Natural killer cell (primary cell): ENCODE results near the gene TNFAIP8L2. TPM values are rescaled to one million over a fixed set of nuclear protein-coding genes. Genes with fewer than 3 reads are reported as not detected.

Source experiments
- ATAC-seq, 3 donors: fragments of 150-1000 bp in 2 of 3; fragments of 200-7000 bp in 1 of 3; cut with Tn5 transposase; 1 replicate in 1 of 3; 2 replicates in 2 of 3; pipeline ENCODE4 v1.10.0; 2021; ENCODE audit warnings: mild to moderate bottlenecking in 2 of 3, moderate library complexity in 2 of 3
- DNase-seq, 2 donors: peaks; one replicate each; pipeline versions ENCODE4 v3.0.0 to v3.0.0-alpha.2; 2013 to 2021; ENCODE audit warnings: mixed read lengths in 1 of 2
- H3K27ac ChIP-seq: one replicate; pipeline ENCODE4 v1.5.1; 2013; ENCODE audit warnings: mild to moderate bottlenecking, low read length
- H3K27me3 ChIP-seq: one replicate; pipeline ENCODE4 v1.6.1; 2013; ENCODE audit warnings: low read length; ENCODE audit not compliant: control insufficient read depth, insufficient read depth
- H3K36me3 ChIP-seq: one replicate; pipeline ENCODE4 v1.6.1; 2013; ENCODE audit warnings: low read length; ENCODE audit not compliant: control insufficient read depth, insufficient read depth
- H3K4me1 ChIP-seq: one replicate; pipeline ENCODE4 v1.6.1; 2013; ENCODE audit warnings: low read length; ENCODE audit not compliant: control insufficient read depth, insufficient read depth
- H3K4me3 ChIP-seq: one replicate; pipeline ENCODE4 v1.5.1; 2013; ENCODE audit warnings: low read length
- H3K9me3 ChIP-seq: one replicate; pipeline ENCODE4 v1.6.1; 2013; ENCODE audit warnings: low read length; ENCODE audit not compliant: control insufficient read depth, insufficient read depth
- H3K27ac Mint-ChIP-seq, 2 donors: one replicate each; pipeline ENCODE4 v1.8.0; 2022; ENCODE audit warnings: mild to moderate bottlenecking in 2 of 2, mixed read lengths in 2 of 2, moderate library complexity in 1 of 2
- H3K27me3 Mint-ChIP-seq, 2 donors: one replicate each; pipeline ENCODE4 v1.8.0; 2022; ENCODE audit warnings: low read depth in 2 of 2, mixed read lengths in 2 of 2
- H3K36me3 Mint-ChIP-seq: one replicate; pipeline ENCODE4 v1.8.0; 2022; ENCODE audit warnings: mixed read lengths
- H3K4me1 Mint-ChIP-seq, 2 donors: one replicate each; pipeline ENCODE4 v1.8.0; 2022; ENCODE audit warnings: mixed read lengths in 2 of 2
- H3K4me3 Mint-ChIP-seq: one replicate; pipeline ENCODE4 v1.8.0; 2022; ENCODE audit warnings: mild to moderate bottlenecking, moderate library complexity, mixed read lengths
- H3K9me3 Mint-ChIP-seq, 2 donors: one replicate each; pipeline ENCODE4 v1.8.0; 2022; ENCODE audit warnings: mixed read lengths in 2 of 2
- CTCF ChIP-seq: fragments of 200-600 bp; IDR thresholded peaks from one replicate; pipeline ENCODE4 v1.8.0; 2022; ENCODE audit warnings: antibody characterized with exemption
- WGBS: methylation state at CpG from one replicate; pipeline ENCODE4 v1.1.7; 2013; ENCODE audit warnings: missing lambda C conversion rate; ENCODE audit not compliant: insufficient coverage; 5-methylcytosine and 5-hydroxymethylcytosine counted together
- intact Hi-C: fragments of 100-400 bp; cut with micrococcal nuclease; formaldehyde crosslinking; loops from one replicate; pipeline ENCODE4 v1.14.2; 2022
- total RNA-seq, 4 donors: library from RNA; stranded (reverse); fragments of 120-200 nt in 1 of 4; gene quantifications; one replicate each; pipeline versions ENCODE4 v1.2.3 to v1.2.4, GENCODE V29; 2013 to 2022

Gene TNFAIP8L2
- total RNA-seq, 3 donors from 2014 or later (not counting 1 experiment from before 2014, with no cell fraction given): 4.8 to 14.5 (median 5.7) TPM

GRCh38 chr1:151134396-151134795 is 22.1 kb upstream of the TNFAIP8L2 start:
- H3K27me3 Mint-ChIP-seq: no peaks in the 10 kb centered on the region
- H3K27ac Mint-ChIP-seq: no peak overlapping the region
- no peak for DNase-seq
- Histone ChIP-seq H3K9me3 (no peaks in the 10 kb centered on the region), H3K4me1 (peaks cover 14% of the 10 kb centered on the region), H3K27ac (no peak overlapping the region), H3K27me3 (no peaks in the 10 kb centered on the region), H3K4me3 (no peak overlapping the region), H3K36me3 (no peaks in the 10 kb centered on the region)
- no peak for TF ChIP-seq CTCF
- 92% methylated on average over 2 of the region's 3 CpGs for WGBS
- intact Hi-C loops: no loop called here
- H3K4me1 Mint-ChIP-seq: peaks cover 12 to 22% of the 10 kb centered on the region in 2 donors
- no peak overlapping the region for H3K4me3 Mint-ChIP-seq
- no peaks in the 10 kb centered on the region for H3K9me3 Mint-ChIP-seq
- ATAC-seq: no peak
- no peaks in the 10 kb centered on the region for H3K36me3 Mint-ChIP-seq

DNA sequence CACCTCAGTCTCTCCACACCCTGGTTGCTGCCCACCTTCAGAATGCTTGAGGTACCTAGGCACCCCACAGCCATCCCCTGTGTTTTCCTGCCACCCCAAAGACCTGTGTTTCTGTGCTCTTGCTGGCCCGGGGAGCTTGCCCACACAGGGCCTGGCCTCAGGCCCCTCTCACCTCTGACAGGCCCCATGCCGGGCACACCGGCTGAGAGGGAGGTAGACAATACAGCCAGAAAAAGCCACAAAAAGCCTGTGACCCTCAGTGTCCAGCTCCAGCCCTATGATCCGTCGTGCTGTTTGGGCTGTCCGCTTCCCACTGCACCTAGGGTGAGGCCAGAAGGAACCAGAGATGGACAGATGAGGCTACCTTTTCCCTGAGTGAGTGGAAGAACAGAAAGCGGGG is 21.5 kb upstream of the TNFAIP8L2 start:
- Histone ChIP-seq H3K36me3 (no peaks in the 10 kb centered on the region), H3K27me3 (no peaks in the 10 kb centered on the region), H3K9me3 (no peaks in the 10 kb centered on the region), H3K4me3 (no peak overlapping the region), H3K27ac (no peak overlapping the region), H3K4me1 (peaks cover 14% of the 10 kb centered on the region)
- H3K27ac Mint-ChIP-seq: no peak overlapping the region
- H3K36me3 Mint-ChIP-seq: no peaks in the 10 kb centered on the region
- H3K4me3 Mint-ChIP-seq: no peak overlapping the region
- no peak for ATAC-seq
- H3K27me3 Mint-ChIP-seq: no peaks in the 10 kb centered on the region
- TF ChIP-seq CTCF: no peak
- peaks cover 12 to 22% of the 10 kb centered on the region in 2 donors for H3K4me1 Mint-ChIP-seq
- 98% methylated on average over 7 of the region's 7 CpGs for WGBS
- no peak for DNase-seq
- intact Hi-C loops: no loop called here
- no peaks in the 10 kb centered on the region for H3K9me3 Mint-ChIP-seq

GRCh38 chr1:151135433-151136385 is 20.7 kb upstream of the TNFAIP8L2 start:
- Mint-ChIP-seq H3K4me1 (peaks cover 9 to 19% of the 10 kb centered on the region in 2 donors), H3K27ac (no peak overlapping the region)
- intact Hi-C loops: no loop called here

More at GRCh38 chr1:151135433-151136385, 20.7 kb upstream of the TNFAIP8L2 start:
- Histone ChIP-seq H3K4me1 (peaks cover 14% of the 10 kb centered on the region), H3K4me3 (no peak overlapping the region), H3K27ac (no peak overlapping the region), H3K9me3 (no peaks in the 10 kb centered on the region), H3K36me3 (no peaks in the 10 kb centered on the region), H3K27me3 (no peaks in the 10 kb centered on the region)
- no peaks in the 10 kb centered on the region for H3K36me3 Mint-ChIP-seq
- no peak overlapping the region for H3K4me3 Mint-ChIP-seq
- no peak for ATAC-seq
- no peaks in the 10 kb centered on the region for H3K27me3 Mint-ChIP-seq
- WGBS: 92% methylated on average over 10 of the region's 12 CpGs
- no peak for DNase-seq
- TF ChIP-seq CTCF: no peak
- no peaks in the 10 kb centered on the region for H3K9me3 Mint-ChIP-seq
